HG02970 (cell line): ENCODE data around the gene CDH24.
A peak's percentile ranks its signal among the peaks of the same experiment; 100 is the strongest.

Source experiments
- ATAC-seq: cut with Tn5 transposase; IDR thresholded peaks from one replicate; pipeline ENCODE4 v1.9.1; 2021; ENCODE audit warnings: mild to moderate bottlenecking, moderate library complexity, moderate number of reproducible peaks; ENCODE audit not compliant: unreplicated experiment, low FRiP score

The CDH24 gene

DNA sequence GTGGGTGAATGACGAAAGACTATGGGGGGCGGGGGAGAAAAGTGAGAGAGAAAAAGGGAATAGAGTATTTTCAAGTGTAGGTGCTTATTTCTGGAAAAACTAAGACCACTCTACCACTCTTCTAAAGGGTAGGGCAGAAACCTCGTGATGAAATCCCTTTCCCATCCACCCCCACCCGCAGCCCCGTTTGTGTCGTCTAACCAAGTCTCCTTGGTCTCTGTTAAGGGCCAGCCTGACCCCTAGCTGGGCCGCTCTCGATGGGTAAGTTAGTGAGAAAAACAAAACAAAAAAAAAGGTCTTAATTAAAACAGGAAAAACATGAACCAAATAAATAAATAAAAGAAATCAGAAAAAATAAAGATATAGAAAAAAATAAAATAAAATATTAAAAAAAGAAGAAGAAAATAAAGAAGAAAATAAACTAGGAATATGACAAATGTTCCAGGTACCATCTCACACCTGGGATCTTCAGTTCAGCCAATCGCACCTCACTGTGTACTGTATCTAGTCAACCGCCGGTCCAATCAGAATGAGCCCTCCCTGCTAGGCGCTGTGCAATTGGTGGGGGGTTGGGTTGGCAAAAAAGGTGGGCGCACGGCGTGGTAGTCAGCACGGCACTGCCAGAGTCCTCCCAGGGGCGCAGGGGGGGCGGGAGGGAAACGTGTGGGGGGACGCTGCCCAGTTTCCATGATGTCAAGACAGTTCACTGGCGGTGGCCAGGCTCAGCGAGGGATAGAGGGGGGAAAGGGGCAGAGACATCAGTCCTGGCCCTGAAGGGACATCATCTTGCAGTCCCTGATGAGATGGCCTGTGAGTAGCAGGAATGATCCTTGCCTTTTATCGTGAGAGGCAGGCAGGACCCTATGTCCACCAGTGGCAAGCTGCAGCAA, 9.8 kb upstream of the CDH24 start:
- ATAC-seq, result no peak

- ATAC-seq, result no peak
Measured at GRCh38 chr14:23066368-23066767, 9.0 kb upstream of the CDH24 start.

- ATAC-seq, result no peak
Measured at GRCh38 chr14:23063601-23064000, 6.3 kb upstream of the CDH24 start.

DNA sequence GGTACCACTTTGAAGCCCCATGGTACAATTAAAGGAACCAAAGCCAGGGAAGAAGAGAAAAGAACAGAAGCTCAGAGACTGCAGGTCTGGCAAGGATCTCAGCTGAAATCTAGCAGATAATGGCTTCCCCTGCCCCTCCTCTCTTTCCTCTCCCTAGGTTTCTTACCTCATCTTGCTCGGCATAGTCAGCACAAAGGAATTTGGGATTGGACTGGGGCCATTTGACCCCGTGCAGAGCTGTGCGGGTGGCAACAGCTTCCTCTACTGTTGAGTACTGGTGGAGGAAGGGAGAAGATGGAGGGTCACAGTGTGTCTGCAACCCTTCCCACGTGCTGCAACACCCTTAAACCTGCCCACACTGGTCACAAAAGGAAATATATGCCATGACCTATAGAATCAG, 4.7 kb upstream of the CDH24 start:
- ATAC-seq, result no peak

- ATAC-seq, result no peak
Measured at GRCh38 chr14:23060536-23061260, 3.4 kb upstream of the CDH24 start.

DNA sequence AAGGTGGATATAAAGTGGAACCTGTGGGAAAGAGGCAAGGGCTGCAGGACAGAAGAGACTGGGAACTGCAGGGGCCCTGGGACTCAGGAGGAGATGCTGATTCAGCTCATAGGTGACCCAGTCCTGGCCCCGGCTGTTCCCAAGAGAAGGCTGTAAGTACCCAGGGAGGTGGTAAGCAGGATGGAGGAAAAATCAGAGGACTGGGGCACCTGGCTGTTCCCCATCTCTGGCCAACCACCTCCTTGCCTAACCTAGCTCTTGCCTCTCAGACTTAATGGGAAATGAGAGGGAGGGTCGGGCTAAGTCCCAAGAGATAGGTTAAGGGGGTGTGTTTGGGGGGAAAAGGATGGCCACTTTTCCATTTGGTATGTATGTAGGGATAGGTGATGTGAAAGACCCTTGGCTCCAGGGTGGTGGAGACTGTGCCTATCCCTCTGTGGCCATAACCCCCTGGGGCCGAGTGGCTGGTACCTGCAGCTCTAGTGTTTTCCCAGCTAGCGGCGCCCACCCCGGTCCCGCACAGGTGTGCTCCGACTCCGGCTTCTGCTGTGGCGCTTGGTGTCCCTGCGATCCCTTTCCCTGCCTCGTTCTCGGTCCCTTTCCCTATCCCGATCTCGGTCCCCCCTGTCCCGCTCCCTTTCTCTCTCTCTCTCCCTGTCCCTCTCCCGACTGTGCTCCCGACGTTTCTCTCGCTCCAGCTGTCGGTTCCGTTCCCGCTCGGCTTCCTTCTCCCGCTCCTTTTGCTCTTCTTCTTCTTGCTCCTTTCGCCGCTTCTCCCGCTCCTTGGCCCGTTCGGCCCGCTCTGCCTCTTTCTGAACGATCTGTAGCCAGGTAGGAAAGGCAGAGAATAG, 1.6 kb upstream of the CDH24 start:
- ATAC-seq, result no peak

GRCh38 chr14:23057757-23058653, 685 bp upstream of the CDH24 start:
- ATAC-seq, result peak; percentile 63

- ATAC-seq, result no peak
Measured at GRCh38 chr14:23056145-23056955, 970 bp downstream of the CDH24 start.

DNA sequence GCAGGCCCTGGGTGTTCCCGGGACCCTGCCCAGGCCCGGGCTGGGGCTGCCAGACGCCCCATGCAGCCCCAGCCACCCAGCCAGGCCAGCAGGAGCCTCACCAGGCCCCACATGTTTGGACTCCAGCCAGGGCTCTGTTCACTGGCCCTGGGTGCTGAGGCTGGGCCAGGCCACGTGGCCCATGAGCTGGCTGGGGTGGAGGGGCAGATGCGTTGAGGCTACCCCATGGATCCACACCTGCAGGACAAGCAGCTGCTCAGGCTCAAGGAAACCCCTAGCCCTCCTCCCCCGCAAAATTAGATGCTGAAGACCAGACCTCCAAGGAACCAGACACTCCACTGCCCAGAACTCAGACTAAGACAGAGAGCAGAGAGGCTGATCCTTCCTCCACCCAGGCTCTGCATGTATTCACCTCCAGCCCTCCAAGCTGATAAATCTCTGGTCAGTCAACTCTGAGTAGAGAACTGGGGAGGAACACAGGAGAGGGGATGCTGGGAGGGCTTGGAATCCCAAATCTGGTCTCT, 1.6 kb downstream of the CDH24 start:
- no peak for ATAC-seq

- ATAC-seq, result no peak
Measured at GRCh38 chr14:23055147-23055550, 2.2 kb downstream of the CDH24 start.

GRCh38 chr14:23054000-23054811, 3.1 kb downstream of the CDH24 start:
- no peak for ATAC-seq

DNA sequence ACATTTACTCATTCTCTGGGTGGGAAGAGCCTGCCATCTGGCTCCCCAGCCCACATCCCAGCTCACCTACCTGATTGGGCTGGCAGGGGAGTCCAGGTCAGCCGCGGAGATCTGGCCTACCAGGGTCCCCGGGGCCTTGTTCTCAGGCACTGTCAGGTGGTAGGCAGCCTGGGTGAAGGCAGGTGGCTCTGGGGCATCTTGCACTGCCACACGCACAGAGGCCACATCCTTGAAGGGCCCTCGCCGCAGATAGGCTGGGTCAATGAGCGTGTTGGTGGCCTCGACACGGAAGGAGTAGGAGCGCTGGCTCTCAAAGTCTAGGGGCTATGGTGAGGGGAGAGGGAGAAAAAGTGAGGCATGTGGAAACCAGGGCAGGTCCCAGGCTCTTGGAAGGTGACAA, 3.9 kb downstream of the CDH24 start:
- ATAC-seq, result no peak

DNA sequence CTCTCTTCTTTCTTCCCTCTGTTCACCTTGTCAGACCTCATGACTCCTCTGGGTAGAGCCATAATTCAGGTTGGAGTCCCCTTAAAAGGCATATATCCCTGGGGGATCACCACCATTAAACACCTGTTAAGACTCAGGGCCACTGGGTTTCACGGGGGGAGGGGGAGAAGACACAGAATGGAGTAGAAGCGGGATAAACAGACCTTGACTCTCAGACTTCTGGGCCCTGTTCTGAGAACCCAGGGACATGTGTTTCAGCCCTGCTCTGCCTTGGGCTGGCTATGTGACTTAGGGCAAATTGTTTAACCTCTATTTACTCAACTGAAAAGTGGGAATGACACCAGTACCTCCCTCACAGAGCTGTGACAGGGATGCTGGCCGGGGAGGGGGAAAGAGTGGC, 4.6 kb downstream of the CDH24 start:
- ATAC-seq, result no peak

DNA sequence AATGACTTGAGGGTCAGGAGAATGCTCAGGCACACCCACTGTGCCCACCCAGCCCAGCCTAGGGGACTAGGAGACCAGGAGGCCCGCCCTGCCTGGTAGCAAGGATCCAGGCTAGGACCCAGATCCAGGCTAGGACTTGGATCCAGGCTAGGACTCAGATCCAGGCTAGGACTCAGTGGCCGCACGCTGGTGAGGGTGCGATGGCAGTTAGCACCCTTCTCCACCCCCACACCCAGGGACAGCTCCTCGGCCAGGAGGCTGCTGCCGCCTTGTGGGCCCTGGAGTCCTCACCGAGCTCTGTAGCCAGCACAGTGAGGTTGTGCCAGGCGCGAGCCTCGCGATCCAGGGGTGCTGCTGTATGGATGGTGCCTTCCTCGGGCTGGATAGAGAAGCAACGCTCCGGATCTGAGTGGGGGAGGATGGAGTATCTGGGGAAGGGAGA, 5.1 kb downstream of the CDH24 start:
- ATAC-seq, result no peak

DNA sequence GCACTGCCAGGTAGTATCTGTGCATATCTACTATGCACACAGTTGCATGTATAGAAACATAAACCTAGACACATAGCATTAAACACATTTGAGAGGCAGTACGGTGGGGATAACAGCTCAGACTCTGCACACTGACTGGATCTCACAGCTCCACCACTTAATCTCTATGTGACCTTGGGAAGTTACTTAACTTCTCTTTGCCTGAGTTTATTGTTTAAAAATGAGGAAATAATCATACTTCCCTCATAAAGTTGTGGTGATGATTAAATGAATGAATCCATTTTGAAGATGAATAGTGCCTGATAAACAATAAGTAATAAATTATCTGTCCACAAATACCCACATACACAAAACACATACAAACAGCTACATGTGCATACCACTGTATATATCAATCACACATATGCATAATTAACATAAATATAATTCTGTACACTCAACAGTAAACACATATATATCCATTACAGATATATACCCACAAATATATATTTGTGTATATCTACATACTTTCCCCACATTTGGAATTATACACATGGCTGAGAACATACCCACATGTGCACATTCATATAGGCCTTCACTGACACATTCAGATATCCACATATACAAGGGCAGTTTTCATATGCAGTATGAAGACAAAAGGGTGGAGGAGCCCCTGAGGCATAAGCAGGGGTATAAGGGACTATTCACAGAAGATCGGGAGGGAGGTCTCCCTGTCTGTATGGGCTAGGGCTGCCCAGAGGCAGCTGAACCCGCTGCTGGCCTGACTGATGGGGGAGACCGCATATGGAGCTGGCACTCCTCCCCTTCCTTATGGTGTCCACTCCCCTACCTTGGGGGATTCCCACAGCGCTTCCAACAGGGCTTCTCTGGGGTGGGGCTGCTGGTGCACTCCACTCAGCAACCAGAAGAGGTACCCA, 5.9 kb downstream of the CDH24 start:
- ATAC-seq, result no peak

GRCh38 chr14:23049011-23049410, 8.3 kb downstream of the CDH24 start:
- no peak for ATAC-seq
